HG03520 (cell line): Measurements from ENCODE around the gene HADHA.
A peak's percentile ranks its signal among the peaks of the same experiment; 100 is the strongest.

Experiments
- ATAC-seq: cut with Tn5 transposase; IDR thresholded peaks from one replicate; pipeline ENCODE4 v1.9.1; 2021; ENCODE audit warnings: mild to moderate bottlenecking, moderate library complexity; ENCODE audit not compliant: unreplicated experiment

HADHA gene

GRCh38 chr2:26245810-26246209, 1.4 kb upstream of the HADHA start:
- ATAC-seq: peak; percentile 48

DNA sequence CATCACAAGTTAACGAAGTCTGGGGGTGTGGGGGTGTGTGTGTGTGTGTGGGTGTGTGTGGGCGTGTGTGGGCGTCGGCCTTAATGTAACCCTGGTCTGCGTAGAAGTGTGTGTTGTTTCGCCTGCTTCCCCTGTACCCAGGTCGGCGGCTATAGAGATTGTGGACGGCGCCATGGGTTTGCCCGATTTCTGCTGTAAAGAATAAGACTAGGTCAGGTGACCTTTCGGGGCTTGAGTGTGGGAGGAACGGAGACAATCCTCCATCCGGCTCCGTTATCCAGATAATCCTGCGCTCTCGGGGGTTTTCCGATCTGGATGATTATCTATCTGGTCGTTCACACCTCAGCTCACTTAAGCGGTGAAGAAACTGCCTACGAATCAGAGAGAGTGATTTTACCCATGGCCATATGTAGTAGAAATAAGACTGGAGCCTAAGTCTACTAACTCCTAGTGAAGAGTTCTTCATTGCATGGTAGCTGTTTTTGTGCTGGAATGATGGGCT, 850 bp upstream of the HADHA start:
- peak; percentile 9 for ATAC-seq

DNA sequence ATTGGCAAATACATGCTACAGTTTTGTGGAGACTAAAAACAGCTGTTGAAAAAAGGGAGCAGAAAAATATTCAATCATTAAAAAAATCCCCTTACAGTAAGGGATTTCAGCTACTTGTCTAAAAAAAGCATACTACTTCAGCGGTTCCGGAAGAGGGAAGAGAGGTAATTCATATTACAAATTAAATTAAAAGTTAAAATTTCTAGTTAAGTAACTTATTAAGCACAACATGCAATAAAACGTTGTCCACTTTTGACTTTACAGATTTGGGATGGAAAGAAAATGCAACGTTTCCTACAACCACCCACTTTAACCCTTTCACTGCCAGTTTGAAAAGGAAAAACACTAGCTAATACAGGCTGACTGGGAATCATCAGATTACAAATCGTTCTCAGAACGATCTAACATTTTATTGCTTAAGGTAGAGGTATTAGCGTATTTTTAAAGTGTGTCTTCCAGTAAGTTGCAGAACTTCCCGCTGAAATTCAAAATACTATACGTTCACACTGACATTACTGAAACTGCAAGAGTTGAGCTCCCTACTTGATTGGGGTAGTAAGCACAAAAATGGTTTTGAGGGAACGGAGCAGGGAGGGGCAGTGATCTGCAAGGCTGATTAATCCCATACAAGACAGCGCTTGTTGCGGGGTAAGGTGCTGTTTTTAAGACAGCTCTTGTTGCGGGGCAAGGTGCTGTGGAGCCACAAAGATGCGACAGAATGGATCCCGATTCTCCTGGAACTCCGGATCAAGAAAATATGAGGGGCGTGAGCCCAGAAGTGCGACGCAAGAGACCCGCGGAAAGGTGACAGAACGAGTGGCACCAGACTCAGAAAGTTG, 743 bp downstream of the HADHA start:
- no peak for ATAC-seq

GRCh38 chr2:26241928-26242436, 2.5 kb downstream of the HADHA start:
- no peak for ATAC-seq

DNA sequence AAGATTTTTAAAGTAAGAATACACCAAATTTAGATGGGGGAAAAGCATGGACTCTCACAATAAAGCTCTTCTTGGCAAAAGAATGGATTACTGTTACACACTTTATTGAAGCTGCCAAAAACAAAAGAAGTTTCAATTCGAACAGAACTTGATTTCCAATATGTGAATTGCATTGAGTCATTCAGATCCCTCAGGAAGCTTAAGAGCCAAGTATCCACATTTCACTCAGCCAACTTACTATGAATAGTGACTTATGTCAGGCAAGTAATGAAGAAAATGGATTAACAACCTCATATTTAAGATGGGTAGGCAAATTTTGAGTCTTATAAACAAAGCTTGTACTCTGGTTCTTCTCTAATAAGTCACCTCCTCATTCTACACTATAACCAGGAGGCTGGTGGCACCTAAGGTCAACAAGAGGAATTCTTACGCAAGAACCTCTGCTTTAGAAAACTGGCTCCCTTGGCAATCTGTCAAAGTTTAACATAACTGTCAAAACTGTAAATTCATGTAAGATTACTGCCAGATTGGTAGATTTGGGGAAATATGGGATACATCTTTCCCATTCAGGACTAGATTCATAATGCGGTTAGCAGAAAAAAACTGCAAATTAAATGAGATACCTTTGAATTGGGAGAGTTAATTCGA, 6.0 kb downstream of the HADHA start:
- no peak for ATAC-seq

DNA sequence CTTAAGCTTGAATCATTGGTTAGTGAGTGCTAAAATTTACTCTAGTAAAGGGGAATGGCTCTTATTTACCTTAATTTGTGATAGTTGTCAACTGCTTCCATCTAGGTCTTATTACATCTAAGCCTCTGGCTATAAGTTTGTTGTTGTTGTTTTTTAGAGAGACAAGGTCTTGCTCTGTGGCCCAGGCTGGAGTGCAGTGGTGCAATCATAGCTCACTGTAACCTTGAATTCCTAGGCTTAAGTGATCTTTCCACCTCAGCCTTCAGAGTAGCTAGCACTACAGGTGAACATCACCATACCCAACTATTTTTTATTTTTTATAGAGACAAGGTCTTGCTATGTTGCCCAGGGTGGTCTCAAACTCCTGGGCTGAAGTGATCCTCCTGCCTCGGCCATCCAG, 6.6 kb downstream of the HADHA start:
- no peak for ATAC-seq

DNA sequence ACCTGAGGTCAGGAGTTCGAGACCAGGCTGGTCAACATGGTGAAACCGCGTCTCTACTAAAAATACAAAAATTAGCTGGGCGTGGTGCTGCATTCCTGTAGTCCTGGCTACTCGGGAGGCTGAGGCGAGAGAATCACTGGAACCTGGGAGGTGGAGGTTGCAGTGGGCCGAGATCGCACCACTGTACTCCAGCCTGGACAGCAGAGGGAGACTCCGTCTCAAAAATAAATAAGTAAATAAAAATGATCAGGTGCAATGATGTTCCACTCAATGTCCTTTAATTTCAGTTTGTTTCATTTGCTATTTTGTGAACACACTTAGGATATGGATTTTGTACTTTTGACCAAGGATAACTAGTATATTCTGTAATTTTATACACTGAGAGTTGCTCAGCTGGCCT, 9.3 kb downstream of the HADHA start:
- ATAC-seq: no peak

- ATAC-seq: no peak
Observed at GRCh38 chr2:26230806-26231205, 13.6 kb downstream of the HADHA start.

GRCh38 chr2:26229595-26229994, 14.8 kb downstream of the HADHA start:
- ATAC-seq: no peak

DNA sequence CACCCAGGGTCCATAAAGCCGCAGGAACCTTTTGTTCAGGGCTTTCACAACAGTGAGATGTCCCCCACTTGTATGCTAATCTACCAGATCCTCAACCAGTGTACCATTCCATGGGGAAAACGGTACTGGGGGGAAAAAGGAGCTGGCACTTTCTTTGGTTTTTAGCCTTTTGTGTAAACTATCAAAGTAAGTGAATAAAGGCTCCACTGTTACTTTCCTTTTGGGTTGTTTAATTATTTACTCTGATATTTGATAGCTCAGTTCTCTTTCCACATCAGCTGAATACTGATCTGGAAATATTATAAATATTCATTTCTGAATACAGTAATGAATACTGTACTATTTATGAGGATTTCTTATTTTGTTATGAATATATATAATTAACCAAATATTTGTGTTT, 20.3 kb downstream of the HADHA start:
- ATAC-seq: no peak

DNA sequence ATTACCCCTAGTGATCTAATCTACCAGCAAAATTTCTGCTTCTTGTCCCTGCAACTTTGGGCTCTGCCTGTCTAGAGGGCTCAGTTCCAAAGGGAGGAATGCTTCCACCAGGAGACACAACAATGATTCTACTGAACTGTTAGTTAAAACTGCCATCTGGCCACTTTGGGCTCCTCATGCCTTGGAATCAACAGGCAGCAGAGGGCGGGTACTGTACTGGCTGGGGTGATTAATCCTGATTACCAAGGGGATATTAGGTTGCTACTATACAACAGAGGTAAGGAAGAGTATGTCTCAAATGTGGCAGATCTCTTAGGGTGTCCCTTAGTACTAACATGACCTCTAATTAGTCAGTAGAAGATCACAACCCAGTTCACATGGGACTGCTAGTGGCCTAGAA, 21.4 kb downstream of the HADHA start:
- no peak for ATAC-seq

GRCh38 chr2:26217720-26218119, 26.7 kb downstream of the HADHA start:
- ATAC-seq: no peak

DNA sequence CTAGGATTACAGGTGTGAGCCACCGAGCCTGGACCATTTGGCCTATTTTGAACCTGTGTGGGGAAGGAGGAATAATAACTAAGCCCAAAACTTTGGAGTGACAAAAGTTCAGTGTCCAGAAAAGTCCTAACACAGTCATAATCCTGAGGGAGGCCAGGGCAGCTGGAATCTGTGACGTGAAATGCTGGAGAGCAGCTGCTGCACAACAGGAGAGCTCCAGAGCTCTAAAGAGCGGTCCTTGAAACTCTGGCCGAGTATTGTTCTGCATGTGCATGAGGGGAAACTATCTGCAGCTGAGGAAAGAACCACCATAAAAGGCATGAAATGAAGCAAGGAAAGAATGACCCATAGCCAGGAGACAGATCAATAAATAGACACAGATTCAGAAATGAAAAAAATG, 27.8 kb downstream of the HADHA start:
- ATAC-seq: no peak

GRCh38 chr2:26215833-26216232, 28.6 kb downstream of the HADHA start:
- ATAC-seq: no peak

GRCh38 chr2:26214759-26215158, 29.7 kb downstream of the HADHA start:
- no peak for ATAC-seq

DNA sequence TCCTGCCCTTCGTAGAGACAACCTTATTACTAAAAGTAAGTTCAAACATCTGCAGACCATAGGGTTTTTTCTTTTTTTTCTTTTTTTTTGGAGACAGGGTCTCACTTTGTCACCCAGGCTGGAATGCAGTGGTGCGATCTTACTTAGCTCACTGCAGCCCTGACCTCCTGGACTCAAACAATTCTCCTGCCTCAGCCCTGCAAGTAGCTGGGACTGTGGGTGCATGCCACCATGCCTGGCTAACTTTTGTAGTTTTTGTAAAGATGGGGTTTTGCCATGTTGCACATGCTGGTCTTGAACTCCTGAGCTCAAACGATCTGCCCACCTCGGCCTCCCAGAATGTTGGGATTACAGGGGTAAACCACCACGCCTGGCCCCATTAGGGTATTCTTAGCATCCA, 32.4 kb downstream of the HADHA start:
- ATAC-seq: no peak

- ATAC-seq: no peak
Observed at GRCh38 chr2:26203906-26204305, 40.5 kb downstream of the HADHA start.

DNA sequence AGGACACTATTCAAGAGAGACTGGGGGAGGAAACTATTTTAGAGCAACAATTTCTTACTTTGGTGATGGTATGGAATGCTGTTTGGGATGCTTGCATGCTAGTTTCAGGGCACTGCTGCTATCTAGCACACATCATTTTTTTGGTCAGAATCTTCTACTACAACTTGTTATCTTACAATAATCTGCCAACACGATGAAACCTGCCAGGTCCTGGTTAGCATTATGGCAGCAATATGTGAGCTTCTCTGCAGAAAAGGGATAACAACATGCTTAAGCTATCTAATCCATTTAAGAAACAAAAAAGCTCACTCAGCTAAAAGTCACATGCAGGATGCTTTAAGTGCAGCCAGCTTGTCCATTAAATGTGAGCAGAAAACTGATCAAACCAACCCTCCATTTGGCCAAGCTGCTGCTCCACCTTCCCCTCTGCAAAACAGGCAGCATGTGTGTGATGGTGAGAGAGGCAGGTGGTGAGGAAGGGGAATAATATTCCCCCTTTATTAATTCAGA, 41.4 kb downstream of the HADHA start:
- no peak for ATAC-seq

DNA sequence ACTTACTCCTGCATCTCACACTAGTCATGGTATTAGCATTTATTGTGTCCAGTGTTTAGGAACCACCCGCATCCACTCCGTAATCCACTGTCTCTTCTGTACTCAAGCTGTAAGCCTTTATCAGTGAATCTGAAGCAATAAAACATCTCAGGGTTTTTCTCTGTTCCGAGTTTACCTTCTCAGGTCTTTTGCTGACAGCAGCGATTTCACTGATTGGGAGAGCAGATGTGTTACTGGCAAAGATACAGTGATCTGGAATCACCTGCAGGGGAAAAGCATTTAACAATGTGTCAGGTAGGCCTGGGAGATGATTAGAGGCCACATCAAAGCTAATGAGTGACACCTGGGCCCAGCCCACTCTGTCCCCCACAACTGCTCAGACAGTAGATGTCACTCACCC, 46.9 kb downstream of the HADHA start:
- ATAC-seq: no peak

- ATAC-seq: no peak
Observed at GRCh38 chr2:26196683-26197418, 47.6 kb downstream of the HADHA start.
